AG04449 (cell line): ENCODE results near the gene GALNT10.

Source experiments
- CTCF ChIA-PET: fragments of 350-600 bp; formaldehyde crosslinking; extraction: SDS; loops from one replicate; lab custom pipeline; 2021; ENCODE audit warnings: antibody characterized with exemption; lab: Yijun Ruan, JAX
- POLR2A ChIA-PET: fragments of 400-600, 350-600 bp; formaldehyde crosslinking; extraction: SDS; loops from one replicate; lab custom pipeline; 2020; ENCODE audit warnings: antibody characterized with exemption, inconsistent platforms; lab: Yijun Ruan, JAX
- DNase-seq: peaks from one replicate; pipeline ENCODE4 v3.0.0-alpha.2; 2010; ENCODE audit warnings: low read depth, low spot score
- H3K4me3 ChIP-seq: 2 replicates; pipeline ENCODE4 v1.5.1; 2011; ENCODE audit warnings: low read depth, mild to moderate bottlenecking, control low read depth, low read length
- TF ChIP-seq, protein P1 (sequence below): IDR thresholded peaks from one replicate; pipeline ENCODE4 v1.5.1; 2011; ENCODE audit warnings: mild to moderate bottlenecking, moderate library complexity, low read length, control low read depth, inconsistent platforms; ENCODE audit not compliant: insufficient read depth; ENCODE audit errors: missing control alignments

Gene GALNT10

DNA sequence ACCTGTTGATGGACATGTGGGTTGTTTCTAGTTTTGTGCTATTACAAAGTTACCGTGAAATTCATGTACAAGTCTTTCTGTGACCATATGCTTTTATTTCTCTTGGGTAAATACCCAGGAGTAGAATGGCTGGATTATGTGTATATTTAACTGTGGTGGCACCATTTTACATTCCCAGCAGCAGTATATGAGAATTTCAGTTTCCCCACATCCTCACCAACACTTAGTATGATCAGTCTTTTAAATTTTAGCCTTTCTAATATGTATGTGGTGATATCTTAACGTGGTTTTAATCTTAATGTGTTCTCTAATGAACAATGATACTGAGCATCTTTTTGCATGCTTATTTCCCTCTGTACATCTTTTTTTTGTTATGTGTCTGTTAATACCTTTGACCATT, 36.6 kb downstream of the GALNT10 start:
- ChIA-PET POLR2A (no interaction called here), CTCF (interaction anchor here (2.1 kb wide), 1 partner anchor 10 kb away, joined by 7 read pairs; no protein-coding TSS in a partner anchor)
- TF ChIP-seq, protein P1, sequence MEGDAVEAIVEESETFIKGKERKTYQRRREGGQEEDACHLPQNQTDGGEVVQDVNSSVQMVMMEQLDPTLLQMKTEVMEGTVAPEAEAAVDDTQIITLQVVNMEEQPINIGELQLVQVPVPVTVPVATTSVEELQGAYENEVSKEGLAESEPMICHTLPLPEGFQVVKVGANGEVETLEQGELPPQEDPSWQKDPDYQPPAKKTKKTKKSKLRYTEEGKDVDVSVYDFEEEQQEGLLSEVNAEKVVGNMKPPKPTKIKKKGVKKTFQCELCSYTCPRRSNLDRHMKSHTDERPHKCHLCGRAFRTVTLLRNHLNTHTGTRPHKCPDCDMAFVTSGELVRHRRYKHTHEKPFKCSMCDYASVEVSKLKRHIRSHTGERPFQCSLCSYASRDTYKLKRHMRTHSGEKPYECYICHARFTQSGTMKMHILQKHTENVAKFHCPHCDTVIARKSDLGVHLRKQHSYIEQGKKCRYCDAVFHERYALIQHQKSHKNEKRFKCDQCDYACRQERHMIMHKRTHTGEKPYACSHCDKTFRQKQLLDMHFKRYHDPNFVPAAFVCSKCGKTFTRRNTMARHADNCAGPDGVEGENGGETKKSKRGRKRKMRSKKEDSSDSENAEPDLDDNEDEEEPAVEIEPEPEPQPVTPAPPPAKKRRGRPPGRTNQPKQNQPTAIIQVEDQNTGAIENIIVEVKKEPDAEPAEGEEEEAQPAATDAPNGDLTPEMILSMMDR, result no peak
- no peak for DNase-seq
- H3K4me3 ChIP-seq, result no peak overlapping the region

DNA sequence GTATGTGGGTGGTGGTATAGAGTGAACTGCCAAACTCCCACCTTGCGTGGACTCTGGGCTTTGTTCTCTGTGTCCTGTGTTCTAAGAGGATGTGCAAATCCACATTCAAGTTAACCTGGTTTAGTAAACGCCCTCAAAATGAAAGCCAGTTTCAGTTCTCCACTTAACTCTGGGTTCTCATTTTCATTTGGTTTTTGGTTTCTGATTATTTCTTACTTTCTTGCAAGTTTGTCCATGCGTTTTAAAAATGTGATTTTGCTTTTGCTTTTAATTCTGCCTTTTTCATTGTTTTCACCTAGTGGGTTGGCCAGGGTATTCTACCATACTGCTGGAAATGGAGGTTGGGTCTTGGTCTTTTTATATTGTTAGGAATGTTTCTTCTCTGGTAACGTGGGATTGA, 38.2 kb downstream of the GALNT10 start:
- POLR2A ChIA-PET, result no interaction called here
- TF ChIP-seq, protein P1, result no peak
- no peak for DNase-seq
- H3K4me3 ChIP-seq, result no peak overlapping the region
- CTCF ChIA-PET, result no interaction called here

DNA sequence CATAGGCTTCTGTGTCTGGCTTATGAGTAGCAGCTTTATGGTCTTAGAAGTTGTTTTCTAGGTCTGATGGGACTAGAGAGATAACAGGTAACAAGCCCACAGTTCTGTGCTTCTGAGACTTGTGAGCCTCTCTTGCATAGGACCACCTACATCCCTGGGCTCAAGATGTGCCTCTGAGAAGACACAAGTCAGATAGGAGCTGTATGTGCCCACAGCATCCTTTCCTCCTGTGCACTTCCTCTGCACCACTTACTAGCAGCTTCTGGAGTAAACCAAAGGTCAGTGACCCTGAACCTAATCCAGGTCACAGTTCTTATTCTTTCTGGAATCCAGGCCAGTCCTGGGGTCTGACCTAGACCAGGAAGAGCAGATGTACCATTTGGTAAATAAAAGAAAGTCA, 40.0 kb downstream of the GALNT10 start:
- H3K4me3 ChIP-seq, result no peak overlapping the region
- ChIA-PET POLR2A (no interaction called here), CTCF (interaction anchor here (0.7 to 1.2 kb wide), 4 partner anchors 9 to 172 kb away, joined by 3 read pairs; no protein-coding TSS in a partner anchor)
- TF ChIP-seq, protein P1, result no peak
- no peak for DNase-seq

DNA sequence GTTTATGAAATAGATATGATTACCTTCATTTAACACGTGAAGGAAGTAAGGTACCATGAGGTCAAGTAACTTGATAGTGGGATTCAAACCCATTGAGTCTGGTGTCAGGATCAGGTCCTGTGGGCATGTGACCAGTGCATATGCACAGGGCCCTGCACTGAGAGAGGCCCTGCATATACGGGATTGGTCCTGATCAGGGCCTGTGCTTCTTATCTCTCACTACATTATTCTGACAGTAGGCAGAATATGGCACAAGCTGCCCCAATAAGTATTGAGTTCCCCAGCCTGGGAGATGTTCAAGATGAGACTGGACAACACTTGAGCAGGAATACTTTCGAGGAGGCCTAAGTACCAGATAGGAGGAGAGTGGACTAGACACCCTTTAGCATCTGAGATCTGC, 44.0 kb downstream of the GALNT10 start:
- H3K4me3 ChIP-seq, result no peak overlapping the region
- TF ChIP-seq, protein P1, result no peak
- CTCF ChIA-PET, result no interaction called here
- no peak for DNase-seq
- POLR2A ChIA-PET, result no interaction called here

DNA sequence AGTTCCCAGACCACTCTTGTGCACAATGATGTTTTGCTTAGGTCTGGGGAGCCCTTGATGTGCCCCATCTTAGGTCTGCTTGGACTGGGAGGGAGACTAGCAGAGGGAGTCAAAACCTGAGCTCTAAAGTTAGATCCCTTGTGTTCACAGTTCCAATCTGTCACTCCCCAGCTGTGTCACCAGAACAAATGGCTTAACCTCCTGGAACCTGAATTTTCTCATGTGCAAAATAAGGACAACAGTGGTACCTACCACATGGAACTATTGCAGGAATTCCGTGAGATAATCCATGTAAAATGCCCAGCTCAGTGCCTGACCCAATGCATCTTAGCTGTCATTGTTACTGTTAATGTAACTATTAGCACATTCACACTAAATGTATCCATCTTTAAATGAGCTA, 45.5 kb downstream of the GALNT10 start:
- TF ChIP-seq, protein P1, result no peak
- no peak overlapping the region for H3K4me3 ChIP-seq
- ChIA-PET CTCF (interaction anchor here (1.0 to 2.9 kb wide), 6 partner anchors 9 to 169 kb away, joined by 4 to 11 read pairs (median 6); no protein-coding TSS in a partner anchor), POLR2A (interaction anchor here (1.5 kb wide), 1 partner anchor 46 kb away, joined by 4 read pairs; the partner anchor contains the start of gene GALNT10)
- DNase-seq, result no peak

DNA sequence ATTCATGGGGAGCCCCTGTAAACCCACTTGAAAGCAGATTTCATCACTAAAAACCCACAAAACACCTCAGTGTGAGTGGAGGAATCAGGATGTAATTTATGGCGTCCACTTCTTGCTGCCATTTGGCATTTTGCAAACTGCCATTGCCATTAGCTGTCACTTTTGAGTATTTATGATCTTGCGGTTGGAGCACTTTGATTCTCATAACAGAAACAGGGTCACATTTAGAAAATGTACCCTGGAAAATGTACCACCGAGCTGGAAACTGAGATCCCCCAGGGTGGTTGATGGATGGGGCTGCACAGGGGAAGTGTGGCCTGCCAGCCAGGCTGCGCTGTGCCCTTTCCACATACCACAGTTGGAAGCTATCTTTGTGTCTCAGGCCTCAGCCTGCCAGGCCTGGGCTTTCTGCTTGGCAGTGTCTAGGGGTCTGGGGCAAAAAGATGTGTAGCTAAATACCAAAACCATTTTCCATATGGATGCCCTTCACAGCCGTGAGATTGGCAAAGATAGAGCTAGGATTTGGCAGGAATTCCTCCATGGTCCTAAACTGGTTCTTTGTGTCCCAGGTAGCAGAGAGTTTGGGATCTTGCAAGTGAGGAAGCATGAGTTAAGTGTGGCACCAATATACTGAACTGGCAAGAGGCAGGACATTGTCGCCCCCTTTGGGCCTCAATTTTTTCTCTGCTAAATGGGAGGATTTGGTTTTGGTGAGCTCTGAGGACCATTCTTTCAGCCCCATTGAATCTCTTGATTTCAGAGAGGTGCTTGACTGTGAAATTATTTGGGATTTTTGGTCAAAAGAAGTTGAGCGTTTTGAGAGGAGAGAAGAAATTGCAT, 46.2 kb downstream of the GALNT10 start:
- TF ChIP-seq, protein P1, result no peak
- POLR2A ChIA-PET, result interaction anchor here (0.7 to 1.5 kb wide), 2 partner anchors 20 to 47 kb away, joined by 4 read pairs; partner anchors contain the start of gene GALNT10
- H3K4me3 ChIP-seq, result no peak overlapping the region
- CTCF ChIA-PET, result interaction anchor here (1.0 to 2.9 kb wide), 5 partner anchors 8 to 169 kb away, joined by 4 to 11 read pairs (median 7); no protein-coding TSS in a partner anchor
- no peak for DNase-seq
